RWPE2 (cell line): ENCODE results near the gene TUBB4A.

Experiments used
- ATAC-seq: fragments of 200-7000 bp; cut with Tn5 transposase; 3 replicates; pipeline ENCODE4 v1.9.1; 2021; ENCODE audit warnings: low read depth
- DNase-seq: peaks from one replicate; pipeline ENCODE4 v3.0.0-alpha.2; 2020; ENCODE audit warnings: low spot score
- H3K27ac ChIP-seq: fragments of 450-650 bp; 2 replicates; pipeline ENCODE4 v1.5.1; 2017; ENCODE audit warnings: mild to moderate bottlenecking; ENCODE audit not compliant: poor library complexity, severe bottlenecking
- H3K27me3 ChIP-seq: fragments of 250-450 bp; sonication (Bioruptor Pico); 2 replicates; pipeline ENCODE4 v1.5.1; 2021; ENCODE audit warnings: mild to moderate bottlenecking, moderate library complexity; ENCODE audit not compliant: insufficient read depth, poor library complexity, severe bottlenecking
- H3K36me3 ChIP-seq: fragments of 250-450 bp; sonication (Bioruptor Pico); 2 replicates; pipeline ENCODE4 v1.5.1; 2020; ENCODE audit warnings: low read depth, mild to moderate bottlenecking, moderate library complexity
- H3K4me1 ChIP-seq: fragments of 250-450 bp; sonication (Bioruptor Pico); 2 replicates; pipeline ENCODE4 v1.5.1; 2021; ENCODE audit warnings: mild to moderate bottlenecking, moderate library complexity; ENCODE audit not compliant: insufficient read depth, poor library complexity, severe bottlenecking
- H3K4me3 ChIP-seq: fragments of 250-450 bp; sonication (Bioruptor Pico); 2 replicates; pipeline ENCODE4 v1.5.1; 2021; ENCODE audit warnings: mild to moderate bottlenecking, moderate library complexity; ENCODE audit not compliant: severe bottlenecking
- H3K9me3 ChIP-seq: fragments of 250-450 bp; sonication (Bioruptor Pico); 2 replicates; pipeline ENCODE4 v1.5.1; 2021; ENCODE audit warnings: mild to moderate bottlenecking, moderate library complexity; ENCODE audit not compliant: severe bottlenecking
- CTCF ChIP-seq: fragments of 450-650 bp; IDR thresholded peaks from one replicate; pipeline ENCODE4 v1.5.1; 2017; ENCODE audit warnings: mild to moderate bottlenecking, moderate library complexity; ENCODE audit not compliant: poor library complexity, severe bottlenecking

The TUBB4A gene

GRCh38 chr19:6460099-6460884, 41.8 kb downstream of the TUBB4A start:
- H3K9me3 ChIP-seq: no peaks in the 10 kb centered on the region
- H3K36me3 ChIP-seq: no peaks in the 10 kb centered on the region
- DNase-seq: peak; percentile 98
- TF ChIP-seq CTCF: peak; percentile 49
- H3K27ac ChIP-seq: peak overlapping the region; percentile 29
- ATAC-seq: peak; percentile 82
- H3K4me3 ChIP-seq: peak overlapping the region; percentile 48
- H3K27me3 ChIP-seq: no peaks in the 10 kb centered on the region
- H3K4me1 ChIP-seq: no peaks in the 10 kb centered on the region

GRCh38 chr19:6459262-6460098, 42.6 kb downstream of the TUBB4A start, which contains the start of gene SLC25A23:
Gene SLC25A23 (minus strand): TSS chr19:6459792. CDS start chr19:6459628, 164 bp downstream.
- Histone ChIP-seq H3K4me1 (no peaks in the 10 kb centered on the region), H3K9me3 (no peaks in the 10 kb centered on the region), H3K27ac (peak within 1 kb of the TSS; percentile 29), H3K4me3 (peak within 1 kb of the TSS; percentile 48), H3K27me3 (no peaks in the 10 kb centered on the region), H3K36me3 (peaks cover 2% of the 10 kb centered on the region; the same call in 1 of the 2 replicates)
- DNase-seq (no peak), ATAC-seq (peak; percentile 45)
- TF ChIP-seq CTCF: no peak

- Histone ChIP-seq H3K27me3 (no peaks in the 10 kb centered on the region), H3K4me1 (no peaks in the 10 kb centered on the region), H3K4me3 (peak overlapping the region; percentile 48), H3K36me3 (peaks cover 9% of the 10 kb centered on the region), H3K9me3 (no peaks in the 10 kb centered on the region), H3K27ac (no peak overlapping the region)
- ATAC-seq: no peak
- TF ChIP-seq CTCF: no peak
- DNase-seq: no peak
These were observed 43.3 kb downstream of the TUBB4A start for GRCh38 chr19:6458695-6459261.

GRCh38 chr19:6457958-6458694, 44.0 kb downstream of the TUBB4A start:
- Histone ChIP-seq H3K27me3 (no peaks in the 10 kb centered on the region), H3K9me3 (no peaks in the 10 kb centered on the region), H3K4me1 (no peaks in the 10 kb centered on the region), H3K27ac (no peak overlapping the region), H3K36me3 (peaks cover 13% of the 10 kb centered on the region), H3K4me3 (no peak overlapping the region)
- TF ChIP-seq CTCF: no peak
- no peak for ATAC-seq
- no peak for DNase-seq
